HG02938 (cell line): ENCODE measurements around the gene BICDL2.
"Not testable (repeated sequence)": the region's sequence is repeated elsewhere in the genome, so short reads cannot be mapped to it uniquely, and the experiment has no call there.

Experiments
- ATAC-seq: cut with Tn5 transposase; IDR thresholded peaks from one replicate; pipeline ENCODE4 v1.9.1; 2021; ENCODE audit warnings: mild to moderate bottlenecking, moderate library complexity; ENCODE audit not compliant: unreplicated experiment

Gene BICDL2

GRCh38 chr16:3036726-3037315 lies at the start of gene BICDL2:
Gene BICDL2, minus strand, starts transcription at chr16:3036944. Its CDS starts 1,448 bp downstream, at chr16:3035496.
- no peak for ATAC-seq

DNA sequence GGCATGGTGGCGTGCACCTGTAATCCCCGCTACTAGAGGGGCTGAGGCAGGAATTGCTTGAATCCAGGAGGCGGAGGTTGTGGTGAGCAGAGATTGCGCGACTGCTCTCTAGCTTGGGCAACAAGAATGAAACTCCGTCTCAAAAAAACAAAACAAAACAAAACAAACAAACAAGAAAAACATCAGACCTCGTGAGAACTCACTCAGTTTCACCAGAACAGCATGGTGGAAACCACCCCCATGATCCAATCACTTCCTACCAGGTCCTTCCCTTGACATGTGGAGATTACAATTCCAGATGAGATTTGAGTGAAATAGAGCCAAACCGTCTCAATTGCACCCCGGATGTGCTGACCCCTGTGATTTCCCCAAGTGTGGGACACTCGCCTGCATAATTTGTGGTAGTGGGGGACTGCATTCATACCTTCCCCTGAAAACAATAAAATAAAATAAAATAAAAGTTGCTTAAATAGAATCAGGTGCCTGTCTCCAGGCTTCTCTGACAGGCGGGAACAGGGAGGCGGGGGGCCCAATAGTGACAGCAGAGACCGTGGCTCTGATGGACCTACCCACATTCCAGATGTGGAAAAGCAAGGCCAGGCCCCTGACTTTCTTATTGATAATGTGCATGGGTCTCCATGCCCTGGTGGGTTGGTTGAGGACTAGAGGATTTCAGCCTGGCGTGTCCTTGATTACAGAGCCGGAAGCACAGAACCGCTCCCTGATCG lies 49.3 kb upstream of the BICDL2 start:
- no peak for ATAC-seq

DNA sequence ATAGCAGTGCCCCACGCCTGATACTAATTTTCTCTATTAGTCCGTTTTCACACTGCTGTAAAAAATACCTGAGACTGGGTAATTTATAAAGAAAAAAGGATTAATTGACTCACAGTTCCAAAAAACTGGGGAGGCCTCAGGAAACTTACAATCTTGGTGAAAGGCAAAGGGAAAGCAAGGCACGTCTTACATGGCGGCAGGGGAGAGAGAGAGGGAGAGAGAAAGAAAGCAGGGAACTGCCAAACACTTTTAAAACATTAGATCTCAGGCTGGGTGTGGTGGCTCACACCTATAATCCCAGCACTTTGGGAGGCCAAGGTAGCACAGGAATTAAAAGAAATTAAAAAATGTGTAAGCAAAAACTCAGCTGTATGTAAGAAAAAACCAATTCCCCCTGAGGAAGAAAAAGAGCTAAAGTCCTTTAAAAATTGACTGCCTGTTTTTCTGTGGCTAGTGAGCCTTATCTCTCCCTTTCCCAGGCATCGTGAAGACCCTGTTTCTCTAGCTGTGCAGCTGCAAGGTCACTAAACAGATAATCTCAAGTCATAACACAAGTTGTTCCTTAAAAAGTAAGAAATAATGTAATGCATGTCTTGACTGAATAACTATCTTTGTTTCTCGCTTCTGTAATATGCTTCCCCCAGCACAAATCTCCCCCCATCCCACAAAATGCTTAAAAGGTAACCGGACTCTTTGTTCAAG lies 48.4 kb upstream of the BICDL2 start:
- no peak for ATAC-seq

DNA sequence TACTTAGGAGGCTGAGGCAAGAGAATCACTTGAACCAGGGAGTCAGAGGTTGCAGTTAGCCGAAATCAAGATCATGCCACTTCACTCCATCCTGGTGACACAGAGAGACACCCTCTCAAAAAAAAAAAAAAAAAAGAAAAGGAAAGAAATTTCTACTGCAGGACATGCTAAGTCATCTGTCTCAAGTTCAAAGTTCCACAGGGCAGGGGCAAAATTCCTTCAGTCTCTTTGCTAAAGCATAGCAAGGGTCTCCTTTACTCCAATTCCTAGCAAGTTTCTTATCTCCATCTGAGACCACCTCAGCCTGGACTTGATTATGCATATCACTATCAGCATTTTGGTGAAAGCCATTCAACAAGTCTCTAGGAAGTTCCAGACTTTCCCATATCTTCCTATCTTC lies 47.7 kb upstream of the BICDL2 start:
- no peak for ATAC-seq

- not testable (repeated sequence) for ATAC-seq
Measured at GRCh38 chr16:3083408-3083807, 46.7 kb upstream of the BICDL2 start.

DNA sequence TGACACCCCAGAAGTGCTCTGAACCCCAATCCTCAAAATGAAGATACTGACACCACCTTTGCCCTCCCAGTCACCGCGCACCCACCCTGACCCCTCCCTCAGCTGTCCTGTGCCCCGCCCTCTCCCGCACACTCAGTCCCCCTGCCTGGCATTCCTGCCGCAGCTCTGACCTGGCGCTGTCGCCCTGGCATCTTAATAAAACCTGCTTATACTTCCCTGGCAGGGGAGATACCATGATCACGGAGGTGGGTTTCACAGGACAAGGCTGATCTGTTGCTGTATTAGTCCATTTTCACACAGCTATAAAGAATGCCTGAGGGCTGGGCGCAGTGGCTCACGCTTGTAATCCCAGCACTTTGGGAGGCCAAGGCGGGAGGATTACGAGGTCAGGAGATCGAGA lies 45.2 kb upstream of the BICDL2 start:
- not testable (repeated sequence) for ATAC-seq

DNA sequence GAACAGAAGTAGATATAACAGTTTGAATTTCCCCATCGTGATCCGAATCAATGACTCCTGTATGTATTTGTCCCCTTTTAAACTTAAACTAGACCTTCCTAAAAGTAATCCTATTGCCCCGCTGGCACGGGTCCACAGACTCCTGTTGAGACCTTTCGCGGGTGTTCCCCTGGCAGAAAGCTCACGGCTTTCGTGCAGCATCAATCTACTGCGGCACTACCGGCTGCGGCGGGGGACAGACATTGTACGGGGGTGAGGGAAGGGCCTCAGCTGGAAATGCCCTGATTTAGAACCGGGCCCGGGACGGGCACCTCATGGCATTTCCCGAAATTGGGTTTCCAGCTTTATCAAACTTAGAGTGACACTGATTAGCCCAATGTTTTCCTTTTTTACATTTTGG lies 43.3 kb upstream of the BICDL2 start:
- no peak for ATAC-seq

DNA sequence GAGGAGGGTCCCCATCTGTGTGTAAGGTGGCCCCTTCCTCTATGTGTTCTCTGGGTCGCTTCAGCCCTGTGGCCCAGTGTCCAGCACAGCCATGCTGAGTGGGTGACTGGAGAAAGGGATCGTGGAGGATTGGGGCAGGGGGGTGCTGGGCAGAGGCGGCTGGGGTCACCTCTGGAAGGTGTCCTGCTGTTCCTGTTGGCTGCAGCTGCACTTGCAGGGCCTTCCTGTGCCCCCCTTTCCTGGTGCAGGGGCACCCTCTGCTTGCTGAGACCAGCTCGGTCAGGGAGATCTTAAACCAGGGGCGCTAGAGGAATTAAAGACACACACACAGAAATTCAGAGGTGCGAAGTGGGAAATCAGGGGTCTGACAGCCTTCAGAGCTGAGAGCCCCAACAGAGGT lies 39.8 kb upstream of the BICDL2 start:
- no peak for ATAC-seq

GRCh38 chr16:3075946-3076345 lies 39.2 kb upstream of the BICDL2 start:
- not testable (repeated sequence) for ATAC-seq

DNA sequence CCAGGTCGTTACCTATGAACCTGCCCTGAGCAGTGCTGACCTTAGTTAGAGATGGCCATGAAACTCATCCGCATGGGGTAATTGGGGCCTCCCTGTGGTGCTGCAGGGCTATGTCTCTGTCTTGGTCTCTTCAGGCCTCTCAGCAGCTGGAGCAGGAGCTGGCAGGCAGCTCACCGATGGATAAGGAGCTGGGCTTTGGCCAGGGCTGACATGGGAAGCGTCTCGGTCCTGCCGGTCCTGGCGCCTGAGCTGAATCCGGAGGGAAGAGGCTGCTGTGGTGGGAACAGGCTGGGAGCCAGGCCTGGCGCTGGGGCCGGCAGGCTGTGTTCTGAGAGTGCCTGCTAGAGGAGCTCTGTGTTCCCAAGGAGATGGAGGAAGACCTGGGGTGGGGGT lies 38.8 kb upstream of the BICDL2 start:
- no peak for ATAC-seq

GRCh38 chr16:3074860-3075522 lies 38.2 kb upstream of the BICDL2 start:
- ATAC-seq: peak; percentile 69

DNA sequence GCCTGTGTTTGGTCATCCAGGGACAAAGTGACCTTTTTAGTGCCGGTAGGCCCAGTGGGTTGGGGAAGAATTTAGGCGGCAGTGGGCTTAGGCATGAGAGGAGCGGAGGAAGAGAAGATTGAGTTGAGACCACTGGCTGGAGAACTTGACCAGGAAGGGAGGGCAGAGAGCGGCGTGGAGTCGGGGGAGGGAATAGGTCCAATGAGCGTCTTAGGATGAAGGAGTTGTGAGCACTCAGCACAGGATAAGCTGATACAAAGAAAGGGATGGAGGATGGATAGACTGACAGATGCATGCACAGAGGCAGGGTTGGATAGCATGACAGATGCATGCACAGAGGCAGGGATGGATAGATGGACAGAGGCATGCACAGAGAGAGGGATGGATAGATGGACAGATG lies 36.7 kb upstream of the BICDL2 start:
- no peak for ATAC-seq

DNA sequence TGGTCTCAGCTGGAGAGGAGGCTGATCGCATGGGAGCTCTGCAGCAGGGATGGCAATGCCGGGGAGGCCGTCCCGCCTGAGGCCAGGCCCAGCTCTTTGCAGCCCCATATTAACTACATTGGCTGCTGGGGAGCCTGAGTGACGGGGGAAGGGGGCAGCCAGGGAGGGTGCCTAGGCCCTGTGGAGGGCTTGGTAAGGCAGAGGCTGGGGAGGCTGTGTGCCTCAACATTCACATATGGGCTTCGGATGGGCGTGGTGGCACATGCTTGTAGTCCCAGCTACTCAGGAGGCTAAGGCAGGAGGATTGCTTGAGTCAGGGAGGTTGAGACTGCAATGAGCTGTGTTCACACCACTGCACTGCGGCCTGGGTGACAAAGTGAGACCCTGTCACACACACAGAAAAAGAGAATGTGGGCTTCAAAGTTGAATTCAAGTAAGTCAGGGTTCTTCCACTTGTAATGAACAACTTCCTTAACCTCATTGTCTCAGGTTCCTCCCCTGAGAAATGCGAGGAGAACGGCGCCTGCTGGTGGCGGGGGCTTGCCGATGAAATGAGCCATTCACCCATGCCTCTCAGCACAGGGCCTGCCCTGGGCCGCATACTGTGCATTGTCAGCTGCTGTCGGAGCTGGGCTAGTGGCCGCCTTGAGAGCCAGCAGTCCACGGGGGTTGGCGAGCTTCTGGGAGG lies 36.0 kb upstream of the BICDL2 start:
- ATAC-seq: not testable (repeated sequence)

- not testable (repeated sequence) for ATAC-seq
Measured at GRCh38 chr16:3072148-3072547, 35.4 kb upstream of the BICDL2 start.

GRCh38 chr16:3071655-3072054 lies 34.9 kb upstream of the BICDL2 start:
- no peak for ATAC-seq

- no peak for ATAC-seq
Measured at GRCh38 chr16:3070608-3071111, 33.9 kb upstream of the BICDL2 start.

GRCh38 chr16:3069146-3069545 lies 32.4 kb upstream of the BICDL2 start:
- ATAC-seq: not testable (repeated sequence)

- no peak for ATAC-seq
Measured at GRCh38 chr16:3068487-3068886, 31.7 kb upstream of the BICDL2 start.

- ATAC-seq: no peak
Measured at GRCh38 chr16:3066440-3066748, 29.6 kb upstream of the BICDL2 start.

GRCh38 chr16:3065742-3066439 lies 29.1 kb upstream of the BICDL2 start:
- no peak for ATAC-seq
